Activated gamma-delta T cell treated with anti-CD3 and anti-CD28 coated beads, Interleukin-2, amount 50 U/mL, for 16 hours (primary cell): ENCODE data around the gene MICAL1.
A peak's percentile ranks its signal among the peaks of the same experiment; 100 is the strongest.

Experiments
- DNase-seq: peaks from one replicate; pipeline ENCODE4 v3.0.0-alpha.2; 2020; ENCODE audit warnings: low read depth

The MICAL1 gene, protein sequence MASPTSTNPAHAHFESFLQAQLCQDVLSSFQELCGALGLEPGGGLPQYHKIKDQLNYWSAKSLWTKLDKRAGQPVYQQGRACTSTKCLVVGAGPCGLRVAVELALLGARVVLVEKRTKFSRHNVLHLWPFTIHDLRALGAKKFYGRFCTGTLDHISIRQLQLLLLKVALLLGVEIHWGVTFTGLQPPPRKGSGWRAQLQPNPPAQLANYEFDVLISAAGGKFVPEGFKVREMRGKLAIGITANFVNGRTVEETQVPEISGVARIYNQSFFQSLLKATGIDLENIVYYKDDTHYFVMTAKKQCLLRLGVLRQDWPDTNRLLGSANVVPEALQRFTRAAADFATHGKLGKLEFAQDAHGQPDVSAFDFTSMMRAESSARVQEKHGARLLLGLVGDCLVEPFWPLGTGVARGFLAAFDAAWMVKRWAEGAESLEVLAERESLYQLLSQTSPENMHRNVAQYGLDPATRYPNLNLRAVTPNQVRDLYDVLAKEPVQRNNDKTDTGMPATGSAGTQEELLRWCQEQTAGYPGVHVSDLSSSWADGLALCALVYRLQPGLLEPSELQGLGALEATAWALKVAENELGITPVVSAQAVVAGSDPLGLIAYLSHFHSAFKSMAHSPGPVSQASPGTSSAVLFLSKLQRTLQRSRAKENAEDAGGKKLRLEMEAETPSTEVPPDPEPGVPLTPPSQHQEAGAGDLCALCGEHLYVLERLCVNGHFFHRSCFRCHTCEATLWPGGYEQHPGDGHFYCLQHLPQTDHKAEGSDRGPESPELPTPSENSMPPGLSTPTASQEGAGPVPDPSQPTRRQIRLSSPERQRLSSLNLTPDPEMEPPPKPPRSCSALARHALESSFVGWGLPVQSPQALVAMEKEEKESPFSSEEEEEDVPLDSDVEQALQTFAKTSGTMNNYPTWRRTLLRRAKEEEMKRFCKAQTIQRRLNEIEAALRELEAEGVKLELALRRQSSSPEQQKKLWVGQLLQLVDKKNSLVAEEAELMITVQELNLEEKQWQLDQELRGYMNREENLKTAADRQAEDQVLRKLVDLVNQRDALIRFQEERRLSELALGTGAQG

DNA sequence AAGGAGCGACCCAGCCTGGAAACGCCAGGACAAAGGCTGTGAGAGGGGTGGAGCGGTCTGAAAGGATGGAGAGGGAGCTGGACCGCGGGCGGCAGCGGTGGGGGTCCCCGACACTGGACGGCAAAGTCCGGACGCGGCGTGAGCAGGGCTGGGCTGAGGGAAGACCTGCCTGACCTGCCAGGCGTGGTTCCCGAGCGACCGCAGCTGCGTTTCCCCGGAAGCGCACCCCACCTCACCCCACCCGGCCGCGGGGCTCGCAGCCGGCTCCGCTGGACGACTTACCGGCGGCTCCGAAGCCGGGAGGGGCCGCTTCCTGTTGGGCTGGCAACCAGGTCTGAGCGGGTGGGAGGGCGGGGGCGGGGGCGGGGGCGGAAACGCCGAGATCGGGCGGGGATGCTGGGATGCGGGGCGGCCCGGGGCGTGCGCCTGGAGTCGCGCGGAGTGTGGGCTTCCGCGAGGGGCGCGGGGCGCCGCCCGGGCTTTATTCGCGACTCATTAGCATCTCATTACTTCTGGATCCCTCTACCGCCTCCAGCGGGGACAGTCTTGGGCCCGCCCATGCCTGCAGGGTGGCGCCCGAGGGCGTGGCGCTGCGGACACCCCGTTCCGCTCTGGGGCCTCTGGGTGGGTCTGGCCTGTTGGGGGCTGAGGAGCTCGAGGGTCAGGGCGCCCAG is at the start of gene MICAL1:
TSS of gene MICAL1 (minus strand) at position 336 of the 674 bp plus-strand sequence. CDS start 1,576 bp downstream, outside the sequence.
- peak; percentile 56 for DNase-seq

DNA sequence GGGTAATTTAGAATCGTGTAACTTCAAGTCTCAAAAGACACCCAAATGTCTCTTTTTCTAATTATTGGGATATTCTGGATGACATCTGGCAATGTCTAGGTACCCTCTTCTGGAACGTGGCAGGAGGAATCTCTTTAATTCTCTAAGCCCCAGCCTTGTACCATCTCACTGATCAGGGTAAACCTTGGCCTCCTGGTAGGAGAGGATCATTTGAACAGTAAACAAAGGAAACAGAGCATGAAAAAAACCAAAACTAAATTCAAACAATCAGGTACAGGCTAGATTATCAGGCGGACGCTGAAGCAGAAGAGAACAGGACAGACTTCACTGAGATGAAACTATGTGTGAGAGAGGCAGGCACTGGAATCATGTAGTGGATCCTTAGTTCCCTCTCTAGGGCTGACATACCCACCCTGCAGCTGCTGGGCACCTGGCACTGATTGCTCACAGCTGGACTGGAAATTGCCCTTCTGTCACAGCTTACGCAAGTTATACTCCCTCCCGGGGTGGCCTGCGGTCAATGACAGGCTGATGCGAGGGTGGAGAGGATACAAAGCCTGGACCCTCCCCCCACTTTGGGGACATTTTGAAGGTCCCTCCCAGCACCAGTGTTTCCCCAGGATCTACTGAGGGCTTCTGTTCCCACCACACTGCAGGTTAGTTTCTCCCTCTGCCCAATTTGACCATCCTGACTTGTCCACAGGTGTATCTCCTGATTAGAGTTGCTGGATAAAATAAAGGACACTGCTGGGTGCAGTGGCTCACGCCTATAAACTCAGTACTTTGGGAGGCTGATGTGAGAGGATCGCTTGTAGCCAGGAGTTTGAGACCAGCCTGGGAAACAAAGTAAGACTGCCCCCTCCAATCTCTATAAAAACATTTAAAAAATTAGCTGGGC is 48.0 kb upstream of the MICAL1 start:
- DNase-seq = no peak

DNA sequence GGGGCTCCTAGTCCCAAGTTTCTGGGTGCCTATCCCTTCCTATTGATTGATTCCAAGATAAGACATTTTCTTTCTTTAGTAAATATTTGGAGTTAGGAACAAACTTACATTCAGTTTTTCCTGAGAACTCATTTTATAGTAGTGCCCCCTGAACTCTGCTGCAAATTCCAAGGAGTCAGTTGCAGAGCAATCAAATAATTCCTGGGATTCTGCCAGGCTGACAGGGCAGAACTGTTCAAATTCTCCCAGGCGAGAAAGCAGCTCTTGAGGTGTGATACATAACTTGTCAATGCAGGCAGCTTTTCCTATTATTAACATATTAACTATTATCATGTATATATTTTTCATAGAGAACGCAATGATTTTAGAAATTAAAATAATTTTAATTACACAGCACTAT is 43.4 kb upstream of the MICAL1 start:
- no peak for DNase-seq

DNA sequence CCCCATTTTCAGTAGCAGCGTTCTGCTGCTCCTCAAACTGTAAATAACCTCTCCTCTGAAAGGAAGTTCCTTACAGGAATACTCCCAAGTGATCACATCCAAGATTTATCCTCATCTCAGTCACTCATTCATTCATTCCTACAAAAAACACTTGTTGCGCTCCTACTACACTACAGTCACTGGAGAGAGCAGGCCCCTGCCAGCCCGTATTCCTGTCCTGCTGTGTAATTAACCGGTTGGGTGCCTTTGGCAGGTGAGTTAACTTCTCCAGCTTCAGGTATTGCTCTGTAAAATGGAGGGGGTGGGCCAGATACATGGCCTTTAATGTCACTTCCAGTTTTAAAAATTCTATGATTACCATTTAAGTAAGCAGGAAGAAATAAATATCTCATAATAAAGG is 42.5 kb upstream of the MICAL1 start:
- no peak for DNase-seq

DNA sequence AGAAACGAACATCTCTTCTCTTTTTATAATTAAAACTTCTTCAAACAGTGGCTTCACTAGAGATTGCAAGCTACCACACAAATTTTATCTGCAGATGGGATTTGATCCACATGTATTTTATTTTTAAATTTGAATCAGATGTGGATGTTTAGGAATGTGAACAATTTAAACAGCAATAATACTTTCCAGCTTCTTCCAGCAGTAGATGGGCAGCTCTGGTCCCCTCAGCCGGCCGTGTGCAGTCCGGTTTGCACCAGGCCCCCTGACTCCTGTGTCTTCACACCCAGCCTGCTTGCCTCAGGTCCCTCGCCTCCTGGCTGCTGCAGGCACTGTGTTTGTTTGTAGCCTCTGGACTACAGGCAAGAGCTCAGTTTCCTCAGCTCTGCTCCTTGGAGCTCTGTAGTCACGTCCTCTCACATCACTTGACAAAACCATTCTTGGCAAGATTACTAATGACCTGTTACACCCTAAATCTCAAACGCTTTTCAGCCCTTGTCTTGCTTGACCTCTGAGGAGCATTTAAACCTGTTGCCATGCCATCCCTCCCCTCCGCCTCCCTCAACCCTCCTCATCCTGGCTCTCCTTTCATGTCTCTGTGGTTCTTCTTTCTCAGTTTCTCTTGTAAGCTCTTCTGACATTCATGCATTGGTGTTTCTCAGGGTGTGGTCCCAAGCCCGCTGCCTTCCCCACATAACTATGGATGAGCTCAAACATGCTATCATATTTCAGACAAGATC is 40.6 kb upstream of the MICAL1 start:
- no peak for DNase-seq

DNA sequence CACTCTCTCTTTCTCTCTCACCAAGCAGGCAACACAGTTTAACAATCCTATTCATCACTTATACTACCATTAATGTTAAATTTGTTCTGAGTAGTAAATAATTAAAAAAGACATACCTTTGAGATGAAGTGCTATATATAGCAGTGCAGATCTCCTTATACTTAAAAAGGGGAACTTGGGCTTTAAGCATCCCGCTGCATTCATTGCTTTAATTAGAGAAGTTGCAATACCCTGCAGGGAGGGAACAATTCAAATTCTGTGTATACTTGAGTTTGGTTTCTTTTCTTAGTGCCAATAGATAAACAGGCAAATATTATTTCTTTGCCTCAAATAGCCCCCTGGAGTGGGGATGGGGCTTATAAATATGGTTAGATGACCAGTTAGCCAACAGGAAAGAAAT is 38.3 kb upstream of the MICAL1 start:
- DNase-seq = no peak

DNA sequence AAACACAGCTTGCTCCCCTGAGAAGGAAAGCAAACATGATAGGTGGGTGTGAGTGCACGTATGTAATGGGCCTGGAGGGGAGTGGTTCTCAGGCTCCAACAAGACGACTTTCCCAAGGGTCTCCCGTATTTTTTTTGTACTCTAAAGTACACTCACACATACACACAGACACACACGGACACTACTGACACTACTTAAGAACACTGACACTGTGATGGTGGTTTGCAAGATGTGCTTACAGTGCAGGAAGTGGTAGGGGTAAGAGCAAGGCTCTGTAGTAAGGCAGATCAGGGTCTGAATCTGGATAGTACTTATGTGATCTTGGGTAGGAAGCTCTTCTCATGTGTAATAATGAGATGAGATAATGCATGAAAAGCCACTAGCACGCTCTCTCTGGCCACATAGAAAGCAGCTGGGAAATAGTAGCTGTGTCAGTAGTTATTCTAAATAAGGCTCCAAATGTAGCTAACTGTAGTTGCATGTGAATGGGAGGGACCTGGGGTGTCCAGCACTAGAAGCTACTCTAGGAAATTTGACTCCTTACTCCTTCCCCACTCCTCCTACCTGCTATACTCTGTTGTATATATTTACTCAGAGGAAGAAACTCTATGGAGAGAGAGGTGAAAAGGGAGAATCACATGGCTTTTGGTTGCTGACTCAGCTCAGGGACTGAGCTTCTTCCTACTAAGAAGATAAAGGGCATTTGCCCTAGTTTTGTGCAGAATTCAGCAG is 35.8 kb upstream of the MICAL1 start:
- DNase-seq = no peak

DNA sequence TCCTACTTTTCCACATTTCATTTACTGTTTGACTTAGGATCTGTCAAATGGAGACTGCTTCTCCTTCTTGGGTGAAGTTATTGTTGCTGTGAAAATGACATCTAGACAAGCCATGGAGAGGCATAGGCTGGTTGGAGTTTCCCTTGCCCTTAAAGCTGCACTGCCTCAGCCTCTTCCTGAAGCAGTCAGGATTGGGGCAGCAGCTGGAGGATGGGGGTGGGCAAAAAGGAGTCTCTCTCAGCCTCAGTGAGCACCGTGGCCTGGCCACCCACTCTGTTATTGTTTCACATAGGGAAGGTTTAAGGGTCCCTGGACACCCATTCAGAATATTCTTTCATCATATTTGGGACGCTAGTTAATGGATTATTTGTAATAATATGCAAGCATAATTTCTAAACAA is 35.1 kb upstream of the MICAL1 start:
- no peak for DNase-seq

DNA sequence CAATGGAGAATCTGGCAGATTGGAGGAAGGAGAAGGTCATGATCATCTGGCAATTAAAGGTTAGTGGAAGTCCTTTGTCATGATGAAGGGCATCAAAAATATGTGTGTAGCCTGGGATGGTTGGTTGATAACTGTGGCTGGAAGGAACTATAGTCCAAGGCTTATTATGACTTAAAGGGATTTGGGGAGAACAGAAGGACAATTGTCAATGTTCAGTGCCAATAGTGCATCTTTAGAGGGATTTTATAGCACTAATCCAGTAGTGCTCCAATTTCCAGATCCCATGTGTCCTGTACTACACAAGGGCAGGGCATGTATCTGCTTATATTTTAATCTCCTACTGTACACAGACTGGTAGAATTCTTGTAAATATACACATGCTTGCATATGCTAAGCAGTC is 32.4 kb upstream of the MICAL1 start:
- no peak for DNase-seq

DNA sequence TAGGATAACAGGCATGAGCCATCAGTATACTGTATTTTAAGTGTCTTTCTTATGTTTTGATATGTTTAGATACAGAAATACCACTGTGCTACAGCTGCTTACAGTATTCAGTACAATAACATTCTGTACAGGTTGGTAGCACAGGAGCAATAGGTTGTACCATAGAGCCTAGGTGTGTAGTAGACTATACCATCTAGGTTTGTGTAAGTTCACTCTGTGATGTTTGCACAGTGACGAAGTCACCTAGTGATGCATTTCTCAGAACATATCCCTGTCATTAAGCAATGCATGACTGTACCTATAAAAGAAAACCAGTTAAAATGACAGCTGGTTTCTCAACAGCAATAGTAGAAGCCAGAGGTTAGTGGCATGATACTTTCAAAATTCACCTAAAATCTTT is 30.5 kb upstream of the MICAL1 start:
- DNase-seq = no peak

DNA sequence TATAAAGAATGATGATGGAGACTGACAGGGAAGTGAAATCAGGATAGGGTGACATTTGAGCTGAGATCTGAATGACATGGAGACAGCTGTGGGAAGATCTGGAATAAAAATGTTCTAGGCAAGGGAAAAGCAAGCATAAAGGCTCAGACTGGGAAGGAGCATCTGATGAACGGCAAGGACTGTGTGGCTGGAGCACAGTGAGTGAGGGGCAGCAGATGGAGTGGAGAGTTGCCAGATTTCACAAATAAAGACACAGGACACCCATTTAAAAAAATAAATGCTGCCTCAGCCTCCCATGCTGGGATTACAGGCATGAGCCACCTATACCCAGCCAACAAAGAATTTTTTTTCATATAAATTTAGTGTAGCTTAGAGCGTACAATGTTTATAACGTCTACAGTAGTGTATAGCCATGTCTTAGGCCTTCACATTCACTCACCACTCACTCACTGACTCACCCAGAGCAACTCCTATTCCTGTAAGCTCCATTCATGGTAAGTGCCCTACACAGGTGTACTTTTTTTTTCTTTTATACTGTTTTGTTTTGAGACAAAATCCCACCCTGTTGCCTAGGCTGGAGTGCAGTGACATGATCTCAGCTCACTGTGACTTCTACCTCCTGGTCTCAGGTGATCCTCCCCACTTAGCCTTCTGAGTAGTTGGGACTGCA is 29.8 kb upstream of the MICAL1 start:
- DNase-seq = no peak

DNA sequence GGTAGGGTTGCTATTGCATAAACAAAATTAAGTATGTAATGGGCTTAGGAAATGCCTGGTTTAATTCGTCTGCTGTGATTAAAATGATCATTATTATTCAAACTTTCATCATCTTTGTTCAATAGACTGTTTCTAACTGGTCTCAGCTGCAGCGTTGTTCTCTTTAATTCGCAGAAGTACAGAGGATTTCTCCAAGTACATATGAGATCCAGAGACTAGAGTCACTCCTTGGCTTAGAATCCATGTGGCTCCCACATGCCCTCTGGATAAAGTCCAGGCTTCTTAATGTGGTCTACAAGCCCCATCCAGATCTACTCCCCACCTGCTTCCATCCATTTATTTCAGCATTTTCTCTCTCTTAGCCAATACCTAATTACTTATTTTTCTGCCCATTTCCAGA is 28.6 kb upstream of the MICAL1 start:
- no peak for DNase-seq

DNA sequence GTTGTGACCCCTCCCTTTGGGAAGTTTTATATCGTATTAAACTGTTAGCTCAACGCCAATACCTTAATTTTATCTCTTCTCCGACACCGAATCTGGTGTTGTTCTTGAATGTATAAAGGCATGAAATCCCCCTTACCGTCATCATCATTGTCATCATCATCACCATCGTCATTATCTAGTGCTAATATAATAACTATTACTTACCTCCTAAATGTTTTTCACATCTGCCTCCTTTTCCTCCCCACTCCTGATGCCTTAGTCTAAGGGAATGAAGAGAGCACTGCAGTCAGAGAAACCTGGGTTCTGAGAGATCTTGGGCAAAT is 28.1 kb upstream of the MICAL1 start:
- DNase-seq = no peak

DNA sequence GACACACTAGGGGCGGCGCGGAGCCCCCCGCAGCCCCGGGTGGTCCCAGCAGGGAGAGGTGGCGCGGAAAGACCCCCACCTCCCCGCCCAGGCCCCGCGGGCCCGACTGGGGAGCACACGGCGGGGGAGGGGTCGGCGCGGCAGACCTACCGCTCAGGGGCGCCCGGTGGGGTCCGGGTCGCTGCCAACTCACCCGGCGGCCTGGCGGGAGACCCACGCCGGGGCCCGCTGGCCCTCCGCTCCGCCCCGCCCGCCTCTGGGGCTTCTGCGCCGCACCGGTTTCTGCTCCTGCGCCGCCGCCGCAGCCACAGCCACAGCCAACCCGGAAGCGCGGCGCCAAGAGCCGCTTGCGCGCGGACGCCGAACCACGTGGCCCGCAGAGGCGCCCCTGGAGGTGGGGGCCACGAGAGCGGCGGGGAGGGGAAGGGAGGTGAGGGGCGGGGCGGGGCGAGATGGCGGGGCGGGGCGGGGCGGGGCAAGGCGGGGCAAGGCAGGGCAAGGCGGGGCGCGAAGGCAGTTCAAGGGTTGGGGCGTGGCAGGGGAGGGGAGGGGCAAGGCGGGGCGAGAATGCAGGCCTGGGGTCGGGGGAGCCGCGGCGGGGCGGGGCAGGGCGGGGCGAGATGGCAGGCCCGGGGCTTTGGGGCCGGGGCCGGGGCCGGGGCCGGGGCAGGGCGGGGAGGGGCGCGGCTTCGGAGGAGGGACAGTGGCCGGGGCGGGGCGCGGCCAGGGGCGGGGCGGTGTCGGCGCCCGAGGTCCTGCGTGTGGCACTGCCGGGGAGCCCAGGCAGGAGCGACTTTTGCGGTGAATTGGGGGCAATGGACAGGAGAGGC is 27.5 kb upstream of the MICAL1 start, which contains the start of gene ZBTB24:
TSS of gene ZBTB24 (minus strand) at position 315 of the 830 bp plus-strand sequence. CDS start 1,193 bp downstream, outside the sequence.
- DNase-seq = peak; percentile 80

DNA sequence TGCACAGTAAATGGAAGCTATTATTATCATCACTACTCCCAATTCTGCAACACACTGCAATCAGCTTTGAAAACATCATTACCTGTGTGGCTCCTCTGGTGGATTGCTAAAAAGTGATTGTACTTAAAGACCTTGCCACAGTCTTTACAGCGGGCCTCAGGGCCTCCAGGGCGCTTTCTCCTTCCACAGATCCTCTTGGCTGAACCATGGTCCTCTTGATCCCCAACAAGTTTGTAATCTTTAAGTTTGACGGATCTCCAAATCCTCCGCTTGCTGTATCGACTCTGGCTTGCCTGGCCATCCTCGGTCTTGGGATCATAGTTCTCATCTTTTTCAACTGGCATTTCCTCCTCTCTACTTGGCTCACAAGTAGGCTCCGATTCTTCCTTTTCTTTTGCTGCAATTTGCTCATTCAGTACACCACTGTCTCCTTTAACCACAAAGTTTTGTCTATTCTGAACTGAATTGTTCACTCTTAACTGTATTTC is 25.5 kb upstream of the MICAL1 start:
- no peak for DNase-seq

DNA sequence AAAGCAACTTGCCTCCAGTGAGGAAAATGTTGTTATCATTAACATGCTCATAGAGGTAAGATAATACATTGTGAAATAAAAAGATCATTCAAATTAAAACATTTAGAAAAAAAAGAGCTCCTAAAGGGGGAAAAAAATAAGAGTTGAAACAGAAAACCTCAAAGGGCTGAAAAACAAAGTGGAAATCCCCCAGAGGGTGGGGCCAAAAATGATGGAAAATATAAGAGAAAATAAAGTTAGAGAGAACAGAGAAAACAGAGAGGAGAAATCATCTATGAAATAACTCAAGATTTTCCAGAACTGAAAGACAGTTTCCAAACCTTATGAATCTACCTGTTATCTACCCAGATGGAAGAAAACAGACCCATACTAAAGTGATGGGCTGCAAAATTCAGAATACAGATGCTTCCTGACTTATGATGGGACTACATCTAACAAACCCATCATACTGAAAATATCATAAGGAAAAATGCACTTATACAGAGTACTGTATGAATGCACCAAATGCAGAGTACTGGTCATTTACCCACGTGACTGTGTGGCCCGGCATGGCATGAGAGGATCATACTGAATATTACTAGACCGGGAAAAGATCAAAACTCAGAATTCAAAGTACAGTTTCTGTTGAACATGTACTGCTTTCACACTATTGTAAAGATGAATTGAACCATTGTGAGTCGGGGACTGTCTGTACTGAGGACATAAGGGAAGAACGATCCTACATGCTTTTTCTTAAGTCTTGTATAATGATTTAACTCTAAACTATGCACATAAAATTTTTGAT is 23.5 kb upstream of the MICAL1 start:
- no peak for DNase-seq

DNA sequence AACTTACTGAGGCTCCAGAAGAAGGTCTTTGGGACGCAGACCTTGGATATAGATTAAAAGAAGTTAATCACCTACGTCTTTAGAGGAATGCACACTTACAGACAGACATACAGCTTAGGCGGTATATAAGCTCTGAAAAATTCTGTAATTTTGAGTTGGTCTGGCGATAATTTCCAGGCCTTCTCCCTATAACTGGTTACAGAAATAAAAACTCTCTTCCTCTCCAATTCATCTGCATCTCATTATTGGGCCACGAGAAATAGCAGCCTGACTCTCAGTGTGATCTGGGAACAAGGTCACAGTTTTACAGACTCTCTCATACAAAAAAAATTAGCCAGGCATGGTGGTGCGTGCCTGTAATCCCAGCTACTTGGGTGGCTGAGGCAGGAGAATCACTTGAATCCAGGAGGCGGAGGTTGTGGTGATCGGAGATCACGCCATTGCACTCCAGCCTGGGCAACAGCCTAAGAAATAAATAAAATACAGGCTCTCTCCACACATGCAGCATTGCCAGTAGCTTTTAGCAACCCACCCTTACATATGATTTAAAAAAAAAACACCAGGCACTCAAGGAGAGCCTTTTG is 22.7 kb upstream of the MICAL1 start:
- DNase-seq = no peak
